MCF 10A (cell line): ENCODE measurements around the gene ATP1B2. TPM values are rescaled to one million over a fixed set of nuclear protein-coding genes. Genes with fewer than 3 reads are reported as not detected.

Source experiments
- BruUV-seq: library from RNA; stranded (reverse); fragments of 400-500 nt; replicated peaks from 2 replicates; lab custom pipeline; 2021; lab: Mats Ljungman, UMichigan
- CTCF ChIA-PET: fragments of 300-600 bp; sonication (Branson Sonifier 250); formaldehyde crosslinking; extraction: SDS; loops from one replicate; lab custom pipeline; 2021; ENCODE audit warnings: antibody characterized with exemption, inconsistent platforms; lab: Yijun Ruan, JAX
- POLR2A ChIA-PET: fragments of 300-600, 350-650 bp; sonication (Branson Sonifier 250); formaldehyde crosslinking; extraction: SDS; loops from one replicate; lab custom pipeline; 2020; ENCODE audit warnings: antibody characterized with exemption, inconsistent platforms; lab: Yijun Ruan, JAX
- DNase-seq: peaks from one replicate; pipeline ENCODE4 v3.0.0-alpha.2; 2018; ENCODE audit not compliant: unreplicated experiment
- H3K27ac Mint-ChIP-seq: one replicate; pipeline ENCODE4 v1.8.0; 2022; ENCODE audit warnings: mild to moderate bottlenecking, low read depth, mixed read lengths; ENCODE audit not compliant: unreplicated experiment
- H3K27me3 Mint-ChIP-seq: one replicate; pipeline ENCODE4 v1.8.0; 2022; ENCODE audit warnings: mixed read lengths; ENCODE audit not compliant: insufficient read depth, unreplicated experiment
- H3K36me3 Mint-ChIP-seq: one replicate; pipeline ENCODE4 v1.8.0; 2022; ENCODE audit warnings: mild to moderate bottlenecking, moderate library complexity, mixed read lengths; ENCODE audit not compliant: insufficient read depth, unreplicated experiment
- H3K4me1 Mint-ChIP-seq: one replicate; pipeline ENCODE4 v1.8.0; 2022; ENCODE audit warnings: mixed read lengths; ENCODE audit not compliant: insufficient read depth, unreplicated experiment
- H3K4me3 Mint-ChIP-seq: one replicate; pipeline ENCODE4 v1.8.0; 2022; ENCODE audit warnings: mild to moderate bottlenecking, moderate library complexity, mixed read lengths; ENCODE audit not compliant: unreplicated experiment
- H3K9me3 Mint-ChIP-seq: one replicate; pipeline ENCODE4 v1.8.0; 2022; ENCODE audit warnings: mixed read lengths; ENCODE audit not compliant: unreplicated experiment
- intact Hi-C: fragments of 100-400 bp; cut with micrococcal nuclease; formaldehyde crosslinking; loops from 2 replicates; pipeline ENCODE4 v1.14.1; 2022
- total RNA-seq: library from RNA; stranded (reverse); gene quantifications from 2 replicates; pipeline ENCODE4 v1.2.3, GENCODE V29; 2022
- TF ChIP-seq, protein P1 (sequence below): fragments of 200-600 bp; IDR thresholded peaks from one replicate; pipeline ENCODE4 v1.8.0; 2022; ENCODE audit warnings: antibody characterized with exemption, mild to moderate bottlenecking; ENCODE audit not compliant: unreplicated experiment

The ATP1B2 gene
- total RNA-seq, 1 experiment from 2014 or later = not detected

DNA sequence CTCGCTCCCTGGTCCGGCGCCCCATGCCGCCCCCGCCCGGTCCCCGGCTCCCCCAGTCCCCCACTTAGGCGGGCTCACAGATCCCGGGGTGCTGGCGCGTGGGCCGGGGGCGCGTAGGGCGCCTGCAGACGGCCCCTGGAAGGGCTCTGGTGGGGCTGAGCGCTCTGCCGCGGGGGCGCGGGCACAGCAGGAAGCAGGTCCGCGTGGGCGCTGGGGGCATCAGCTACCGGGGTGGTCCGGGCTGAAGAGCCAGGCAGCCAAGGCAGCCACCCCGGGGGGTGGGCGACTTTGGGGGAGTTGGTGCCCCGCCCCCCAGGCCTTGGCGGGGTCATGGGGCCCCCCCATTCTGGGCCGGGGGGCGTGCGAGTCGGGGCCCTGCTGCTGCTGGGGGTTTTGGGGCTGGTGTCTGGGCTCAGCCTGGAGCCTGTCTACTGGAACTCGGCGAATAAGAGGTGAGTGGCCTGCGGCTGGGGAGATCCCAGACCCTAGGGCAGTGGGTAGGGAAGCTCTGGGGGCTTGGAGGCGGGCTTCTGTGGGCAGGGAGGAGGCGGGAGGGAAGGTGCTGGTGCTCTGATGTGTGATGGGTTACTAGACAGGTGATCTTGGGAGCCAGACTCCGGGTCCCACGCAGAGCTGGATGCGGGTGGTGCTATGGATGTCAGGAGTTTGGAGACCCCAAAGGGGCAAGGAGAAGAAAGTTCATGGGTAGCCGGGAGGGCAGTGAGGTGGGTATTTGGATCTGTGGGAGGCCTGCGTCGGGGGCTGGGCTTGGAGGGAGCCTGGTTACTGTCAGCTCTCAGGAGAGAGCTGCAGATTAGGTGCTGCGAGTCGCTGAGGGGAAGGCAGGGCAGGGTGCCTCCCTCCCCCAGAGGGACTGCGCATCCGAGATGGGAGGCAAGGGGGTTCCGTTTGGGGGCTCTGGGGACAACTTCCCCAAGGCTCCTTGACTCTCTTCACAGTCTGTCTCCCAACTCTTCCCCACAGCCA is 54.8 kb downstream of the ATP1B2 start:
- ChIA-PET CTCF (interaction anchor here (0.5 to 2.4 kb wide), 4 partner anchors 11 to 71 kb away, joined by 3 to 11 read pairs (median 3); partner anchors contain the start of genes DNAH2 and TP53), POLR2A (interaction anchor here (0.6 to 3.7 kb wide), 5 partner anchors 11 to 130 kb away, joined by 3 to 18 read pairs (median 3); partner anchors contain the start of genes DNAH2, TP53 and WRAP53)
- no peak for DNase-seq
- Mint-ChIP-seq H3K36me3 (peaks cover 11% of the 10 kb centered on the region), H3K4me3 (peak overlapping the region; percentile 76), H3K9me3 (no peaks in the 10 kb centered on the region), H3K27me3 (peaks cover 23% of the 10 kb centered on the region), H3K27ac (no peak overlapping the region), H3K4me1 (peaks cover 6% of the 10 kb centered on the region)
- TF ChIP-seq, protein P1, sequence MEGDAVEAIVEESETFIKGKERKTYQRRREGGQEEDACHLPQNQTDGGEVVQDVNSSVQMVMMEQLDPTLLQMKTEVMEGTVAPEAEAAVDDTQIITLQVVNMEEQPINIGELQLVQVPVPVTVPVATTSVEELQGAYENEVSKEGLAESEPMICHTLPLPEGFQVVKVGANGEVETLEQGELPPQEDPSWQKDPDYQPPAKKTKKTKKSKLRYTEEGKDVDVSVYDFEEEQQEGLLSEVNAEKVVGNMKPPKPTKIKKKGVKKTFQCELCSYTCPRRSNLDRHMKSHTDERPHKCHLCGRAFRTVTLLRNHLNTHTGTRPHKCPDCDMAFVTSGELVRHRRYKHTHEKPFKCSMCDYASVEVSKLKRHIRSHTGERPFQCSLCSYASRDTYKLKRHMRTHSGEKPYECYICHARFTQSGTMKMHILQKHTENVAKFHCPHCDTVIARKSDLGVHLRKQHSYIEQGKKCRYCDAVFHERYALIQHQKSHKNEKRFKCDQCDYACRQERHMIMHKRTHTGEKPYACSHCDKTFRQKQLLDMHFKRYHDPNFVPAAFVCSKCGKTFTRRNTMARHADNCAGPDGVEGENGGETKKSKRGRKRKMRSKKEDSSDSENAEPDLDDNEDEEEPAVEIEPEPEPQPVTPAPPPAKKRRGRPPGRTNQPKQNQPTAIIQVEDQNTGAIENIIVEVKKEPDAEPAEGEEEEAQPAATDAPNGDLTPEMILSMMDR = no peak
- intact Hi-C loops = no loop called here
- no TSS peak for BruUV-seq

DNA sequence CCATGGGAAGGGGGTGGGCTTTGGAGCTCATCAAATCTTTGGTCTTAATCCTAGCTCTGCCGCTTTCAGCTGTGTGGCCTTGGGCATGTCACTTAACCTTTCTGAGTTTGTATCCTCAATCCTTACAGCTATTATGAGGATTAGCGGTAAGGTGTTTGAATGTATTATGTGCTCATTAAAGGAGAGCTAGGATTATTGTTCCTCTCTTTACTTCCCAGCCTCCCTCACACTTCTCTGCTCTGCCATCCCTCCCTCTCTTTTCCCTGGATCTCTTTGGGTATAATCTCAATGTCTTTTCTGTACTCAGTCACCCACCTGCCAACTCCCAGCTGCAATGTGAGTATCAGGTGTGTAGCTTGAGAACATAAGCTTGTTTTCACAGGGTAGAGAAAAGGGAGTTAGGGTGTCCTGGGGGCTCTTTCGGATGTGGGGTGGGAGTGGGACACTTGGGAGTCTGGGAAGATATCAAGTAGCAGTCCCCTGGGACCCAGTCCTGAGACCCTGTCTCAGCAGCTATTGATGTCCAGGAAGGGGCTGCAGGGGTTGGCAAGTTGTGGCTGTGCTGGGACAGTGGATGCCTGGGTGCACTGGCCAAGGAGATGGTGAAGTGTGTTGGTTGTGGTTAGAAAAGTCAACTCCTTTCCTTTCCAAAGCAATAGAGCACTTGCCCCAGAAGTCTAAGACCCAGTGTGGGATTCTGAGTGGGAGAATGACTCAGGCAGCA is 56.1 kb downstream of the ATP1B2 start:
- Mint-ChIP-seq H3K36me3 (peaks cover 5% of the 10 kb centered on the region), H3K4me3 (peak overlapping the region; percentile 76), H3K27ac (no peak overlapping the region), H3K9me3 (no peaks in the 10 kb centered on the region), H3K4me1 (peaks cover 6% of the 10 kb centered on the region), H3K27me3 (peaks cover 23% of the 10 kb centered on the region)
- no peak for DNase-seq
- TF ChIP-seq, protein P1 = no peak
- ChIA-PET POLR2A (interaction anchor here (0.6 to 3.7 kb wide), 5 partner anchors 10 to 119 kb away, joined by 3 to 18 read pairs (median 3); partner anchors contain the start of genes DNAH2, TP53 and WRAP53), CTCF (interaction anchor here (0.5 to 2.4 kb wide), 8 partner anchors 10 to 404 kb away, joined by 3 to 11 read pairs (median 3); partner anchors contain the start of genes DNAH2, TP53 and WRAP53)
- no TSS peak for BruUV-seq
- intact Hi-C loops = no loop called here

Other genes with a start within 250 kb of the ATP1B2 start
- 35.2 and 42.9 TPM in 2 replicates for gene TMEM256, start 246.8 kb upstream of the ATP1B2 start, total RNA-seq
- 6.7 and 9.0 TPM in 2 replicates for gene NLGN2, start 243.1 kb upstream of the ATP1B2 start, total RNA-seq
- not detected in 2 replicates for gene SPEM1, start 230.6 kb upstream of the ATP1B2 start, total RNA-seq
- gene SPEM2, start 225.3 kb upstream of the ATP1B2 start, total RNA-seq = not detected in 2 replicates
- not detected in 2 replicates for gene SPEM3, start 222.1 kb upstream of the ATP1B2 start, total RNA-seq
- 6.1 and 6.3 TPM in 2 replicates for gene TMEM102, start 215.5 kb upstream of the ATP1B2 start, total RNA-seq
- 0.84 and 2.1 TPM in 2 replicates for gene FGF11, start 211.4 kb upstream of the ATP1B2 start, total RNA-seq
- 3.3 and 7.8 TPM in 2 replicates for gene CHRNB1, start 205.9 kb upstream of the ATP1B2 start, total RNA-seq
- 26.3 and 29.1 TPM in 2 replicates for gene ZBTB4, start 171.3 kb upstream of the ATP1B2 start, total RNA-seq
- not detected in 2 replicates for gene SLC35G6, start 169.5 kb upstream of the ATP1B2 start, total RNA-seq
- 89.6 and 107 TPM in 2 replicates for gene POLR2A, start 166.6 kb upstream of the ATP1B2 start, total RNA-seq
- 3.5 and 3.9 TPM in 2 replicates for gene TNFSF12, start 101.9 kb upstream of the ATP1B2 start, total RNA-seq
- 6.3 and 10.8 TPM in 2 replicates for gene TNFSF13, start 92.2 kb upstream of the ATP1B2 start, total RNA-seq
- 66.9 and 67.3 TPM in 2 replicates for gene SENP3, start 89.0 kb upstream of the ATP1B2 start, total RNA-seq
- 6.9 and 10.6 TPM in 2 replicates for gene CD68, start 71.3 kb upstream of the ATP1B2 start, total RNA-seq
- gene MPDU1, start 67.1 kb upstream of the ATP1B2 start, total RNA-seq = 52.0 and 56.5 TPM in 2 replicates
- gene SOX15, start 60.8 kb upstream of the ATP1B2 start, total RNA-seq = 32.6 and 34.4 TPM in 2 replicates
- 60.7 and 65.1 TPM in 2 replicates for gene FXR2, start 36.0 kb upstream of the ATP1B2 start, total RNA-seq
- gene SAT2, start 23.1 kb upstream of the ATP1B2 start, total RNA-seq = 66.8 and 82.7 TPM in 2 replicates
- 0.35 and 1.1 TPM in 2 replicates for gene SHBG, start 20.8 kb upstream of the ATP1B2 start, total RNA-seq
- gene TP53, start 36.6 kb downstream of the ATP1B2 start, total RNA-seq = 131 and 181 TPM in 2 replicates
- gene WRAP53, start 37.6 kb downstream of the ATP1B2 start, total RNA-seq = 10.7 and 11.7 TPM in 2 replicates
- 1.3 and 1.4 TPM in 2 replicates for gene EFNB3, start 54.3 kb downstream of the ATP1B2 start, total RNA-seq
- gene DNAH2, start 66.8 kb downstream of the ATP1B2 start, total RNA-seq = 0.05 and 0.12 TPM in 2 replicates
- 37.9 and 39.8 TPM in 2 replicates for gene KDM6B, start 183.3 kb downstream of the ATP1B2 start, total RNA-seq
- 3.5 and 4.4 TPM in 2 replicates for gene TMEM88, start 204.1 kb downstream of the ATP1B2 start, total RNA-seq
- 70.2 and 83.4 TPM in 2 replicates for gene NAA38, start 206.6 kb downstream of the ATP1B2 start, total RNA-seq
- 23.1 and 23.2 TPM in 2 replicates for gene CYB5D1, start 207.1 kb downstream of the ATP1B2 start, total RNA-seq
- gene CHD3, start 237.9 kb downstream of the ATP1B2 start, total RNA-seq = 78.5 and 87.1 TPM in 2 replicates